Limb (tissue), 2 donors: ENCODE data around the gene DGKG.
A peak's percentile ranks its signal among the peaks of the same experiment; 100 is the strongest.

ENCODE experiments used
- DNase-seq, 2 donors: peaks; one replicate each; pipeline ENCODE4 v3.0.0-alpha.2; 2016; ENCODE audit errors: extremely low spot score in 2 of 2

Gene DGKG

DNA sequence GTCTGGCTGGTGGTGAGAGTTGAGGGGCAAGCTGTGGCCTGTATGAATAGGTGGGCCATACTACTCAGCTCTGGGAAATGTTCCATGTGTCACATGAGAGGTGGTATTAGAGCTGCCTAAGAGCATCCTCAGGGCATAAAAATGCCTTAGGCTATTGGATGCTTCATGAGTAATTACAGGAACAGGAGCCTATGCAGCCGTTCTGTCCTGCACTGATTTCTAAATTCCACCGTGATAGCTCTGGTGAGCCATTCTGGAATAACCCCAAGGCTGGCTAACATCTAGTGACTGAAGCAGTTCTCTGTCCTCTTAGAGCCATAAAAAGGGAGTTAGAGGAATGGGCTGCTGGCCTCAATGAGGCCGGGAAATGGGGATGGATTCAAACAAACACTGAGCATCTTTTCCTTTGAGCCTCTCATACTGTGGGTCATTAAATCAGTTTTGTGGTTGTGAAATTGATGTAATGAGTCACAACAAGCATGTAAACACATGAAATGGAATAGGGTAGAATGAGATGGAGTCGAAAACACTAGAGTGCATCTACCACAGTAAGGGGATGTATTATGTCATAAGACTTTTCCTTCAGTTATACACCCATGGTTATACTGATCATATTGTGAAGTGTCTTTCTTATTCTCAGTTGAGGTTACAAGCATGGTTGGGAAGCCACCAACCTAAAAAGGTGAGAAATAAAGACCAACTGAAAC is 41.0 kb downstream of the DGKG start:
- DNase-seq = no peak

DNA sequence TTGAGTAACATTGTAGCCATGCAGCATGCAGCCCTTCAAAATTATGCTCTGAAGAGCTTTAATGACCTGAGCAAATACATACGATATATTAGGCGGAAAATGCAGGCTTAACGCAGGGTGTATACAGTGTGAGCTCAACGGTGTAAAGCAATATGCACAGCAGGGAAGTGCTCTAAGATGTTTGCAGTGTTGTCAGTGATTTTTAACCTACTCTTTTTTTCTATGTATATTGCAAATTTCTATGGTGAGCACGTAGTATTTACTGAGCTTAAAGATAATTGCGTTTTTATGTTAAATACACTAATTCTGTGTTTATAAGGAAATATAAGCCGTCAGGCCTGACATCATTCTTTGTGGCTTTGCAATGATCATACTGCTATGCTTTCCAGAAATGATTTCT is 42.1 kb downstream of the DGKG start:
- DNase-seq = no peak

DNA sequence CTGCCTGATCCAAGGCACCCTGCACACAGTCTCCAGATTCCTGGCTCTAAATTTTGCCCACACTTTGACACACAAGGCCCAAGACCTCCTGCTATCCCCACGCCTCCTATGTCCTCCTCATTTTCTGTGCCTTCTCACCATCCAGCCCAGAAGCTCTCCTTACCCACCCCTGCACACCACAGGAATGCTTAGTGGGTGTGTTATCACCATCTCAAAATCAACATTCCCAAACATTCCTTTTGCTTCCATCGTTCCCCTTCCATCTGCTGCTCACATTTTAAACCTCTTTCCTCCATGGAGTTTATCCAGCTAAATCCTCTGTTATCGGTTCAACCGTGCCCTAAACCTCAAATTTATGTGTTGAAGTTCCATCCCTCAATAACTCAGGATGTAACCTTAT is 43.9 kb downstream of the DGKG start:
- no peak for DNase-seq

DNA sequence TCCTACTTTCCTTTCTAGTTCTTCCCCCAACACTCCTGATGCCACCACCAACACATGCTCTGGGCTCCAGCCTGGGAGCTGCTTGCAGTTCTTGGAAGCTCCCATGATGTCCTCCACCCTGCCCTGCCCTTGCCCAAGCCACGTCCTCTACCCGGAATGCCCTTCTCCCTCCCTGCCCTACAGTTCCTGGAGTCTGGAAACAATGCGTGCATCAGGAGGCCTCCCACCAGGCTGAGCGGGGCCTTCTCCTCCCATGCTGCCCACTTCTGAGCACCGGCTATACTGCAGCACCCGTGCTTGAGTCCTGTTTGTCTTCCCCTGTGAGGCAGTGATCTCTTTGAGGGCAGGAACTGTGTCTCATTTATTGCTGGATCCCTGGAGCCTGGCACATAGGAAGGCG is 44.6 kb downstream of the DGKG start:
- DNase-seq = no peak

DNA sequence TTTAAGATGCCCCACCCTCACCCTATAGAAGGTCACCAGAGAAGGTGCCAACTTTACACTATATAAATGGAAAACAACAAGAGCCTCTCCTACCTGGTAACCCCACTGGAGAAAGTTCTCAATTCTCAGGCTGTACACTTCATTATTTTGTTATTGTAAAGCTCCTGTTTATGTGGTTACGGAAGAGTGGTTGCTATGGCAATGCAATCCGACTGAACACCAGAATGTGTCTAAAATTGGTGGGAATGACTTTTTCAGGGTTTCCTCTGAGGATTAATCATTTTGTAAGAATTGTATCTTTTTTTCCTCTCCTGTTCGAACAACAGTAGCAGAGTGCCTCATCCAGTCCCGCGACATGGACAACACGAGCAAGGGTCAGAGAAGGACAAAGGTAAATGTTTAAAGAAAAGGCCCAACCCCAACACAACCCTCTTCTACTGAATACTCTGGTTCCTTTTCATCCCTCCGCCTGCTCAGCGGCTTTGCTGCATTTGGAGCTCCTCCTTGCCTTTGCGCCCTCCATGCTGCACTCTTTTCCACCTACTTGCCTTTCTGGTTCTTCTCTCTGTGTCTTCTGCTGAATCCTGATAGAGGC is 45.3 kb downstream of the DGKG start:
- no peak for DNase-seq

DNA sequence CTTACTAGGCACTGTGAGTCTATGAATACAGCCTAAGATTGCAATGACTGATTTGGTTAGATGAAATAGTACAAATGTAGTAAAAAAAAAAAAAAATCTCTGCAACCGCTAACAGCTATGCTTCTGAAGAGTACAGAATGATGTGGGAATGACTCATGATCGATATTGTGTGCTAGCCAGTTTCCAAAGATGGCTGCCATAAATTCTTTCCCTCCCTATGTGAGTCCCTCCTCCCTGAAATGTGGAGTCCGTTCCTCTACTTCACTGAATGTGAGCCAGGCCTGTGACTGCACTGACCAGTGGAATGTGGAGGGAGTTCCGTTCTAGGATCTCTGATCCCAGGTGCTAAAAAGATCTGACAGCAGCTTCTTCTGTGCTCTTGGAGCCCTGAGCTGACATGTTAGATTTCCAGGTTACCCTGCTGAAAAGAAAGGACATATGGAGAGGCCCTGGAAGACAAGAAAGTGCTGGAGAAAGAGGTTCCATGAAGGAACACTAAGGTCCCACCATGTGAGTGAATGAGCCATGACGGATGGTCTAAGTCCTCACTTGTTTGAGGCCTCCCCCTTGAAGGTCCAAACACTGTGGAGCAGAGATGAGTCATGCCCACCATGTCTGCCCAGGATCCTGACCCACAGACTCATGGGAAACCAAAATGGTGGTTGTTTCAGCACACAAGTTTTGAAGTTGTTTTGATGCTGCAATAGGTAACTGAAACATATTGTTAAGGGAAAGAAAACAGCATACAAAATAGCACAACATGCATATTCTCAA is 46.3 kb downstream of the DGKG start:
- no peak for DNase-seq

DNA sequence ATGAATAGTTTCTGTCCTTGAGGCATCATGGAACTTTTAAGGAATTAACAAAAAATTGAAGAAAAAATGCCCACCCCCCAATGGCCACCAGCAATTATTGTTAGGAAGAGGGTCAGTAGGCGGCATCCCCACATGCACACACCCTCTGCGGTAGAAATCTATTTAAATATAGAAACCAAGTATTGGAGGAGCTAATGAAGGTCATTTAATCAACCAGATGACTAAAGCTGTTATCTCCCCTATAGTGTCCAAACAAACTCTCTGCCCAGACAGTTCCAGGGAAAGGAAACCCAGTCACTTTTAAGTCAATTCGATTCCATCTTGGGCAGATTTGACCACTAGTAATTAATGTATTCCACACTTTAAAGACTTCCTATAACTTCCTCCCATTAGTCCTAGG is 47.1 kb downstream of the DGKG start:
- DNase-seq = no peak

DNA sequence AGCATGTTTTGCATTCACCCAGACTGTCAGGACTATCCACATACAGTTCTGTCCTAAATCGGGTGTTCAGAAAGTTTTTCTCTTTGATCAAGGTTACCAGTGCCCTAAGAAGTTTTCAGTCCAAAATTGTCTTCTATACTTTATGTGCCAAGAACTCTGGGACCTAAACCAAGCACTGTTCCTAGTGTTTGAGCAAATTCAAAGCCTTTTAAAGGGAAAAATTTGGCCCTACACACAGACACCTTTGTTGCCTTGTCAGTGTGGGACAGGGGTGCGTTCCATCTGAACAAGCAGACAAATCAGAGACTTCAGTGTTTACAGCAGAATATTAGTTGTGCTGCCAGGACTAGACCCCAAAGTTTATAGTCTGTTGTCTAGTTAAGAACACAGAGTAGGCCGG is 50.6 kb downstream of the DGKG start:
- DNase-seq = no peak

DNA sequence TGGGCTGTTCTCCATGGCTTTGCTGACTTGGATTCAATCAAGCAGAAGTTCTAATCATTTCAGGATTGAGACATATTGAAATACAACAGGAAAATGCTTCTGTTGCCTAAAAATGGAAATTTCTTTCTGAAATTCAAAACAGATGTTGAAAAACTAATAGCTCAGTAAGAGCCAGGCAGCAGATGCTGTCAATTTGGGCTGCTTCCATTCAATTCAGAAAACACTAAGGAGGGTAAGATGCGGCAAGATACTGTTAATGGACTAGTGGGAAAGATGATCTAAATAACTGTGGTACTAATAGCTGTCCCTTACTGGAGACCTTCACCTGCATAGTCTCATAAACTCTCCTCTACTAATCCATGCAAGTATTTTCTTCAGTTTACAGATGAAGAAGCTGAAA is 53.5 kb downstream of the DGKG start:
- DNase-seq = no peak

DNA sequence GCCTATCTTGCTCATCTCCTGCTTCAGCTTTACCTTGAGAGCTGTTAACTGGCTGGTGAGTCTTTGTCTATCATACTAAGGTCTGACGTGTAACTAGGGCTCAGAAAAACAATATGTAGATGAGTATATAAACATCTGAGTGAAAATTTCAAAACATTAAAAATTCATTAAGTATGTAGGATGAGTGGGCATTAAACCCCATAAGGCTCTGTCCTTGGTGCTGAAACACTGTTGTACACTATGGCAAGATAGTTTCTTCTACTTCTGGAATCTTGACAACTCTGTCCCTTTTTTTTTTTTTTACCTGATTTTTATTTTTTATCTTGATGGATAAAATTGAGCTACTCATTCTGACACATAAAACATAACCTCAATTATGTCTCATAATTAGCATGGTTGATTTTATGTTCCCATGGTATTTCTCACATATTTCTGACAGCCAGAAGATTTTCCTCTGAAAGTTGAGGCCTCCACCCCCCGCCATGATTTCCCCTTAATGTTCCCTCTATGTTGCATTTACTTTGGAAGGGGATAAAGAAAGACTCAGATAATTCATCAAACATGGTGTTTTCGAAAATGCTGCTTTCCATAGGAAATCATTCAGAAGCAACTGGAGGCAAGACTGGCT is 54.3 kb downstream of the DGKG start:
- peak in 1 of 2 donors; percentile 53 for DNase-seq

DNA sequence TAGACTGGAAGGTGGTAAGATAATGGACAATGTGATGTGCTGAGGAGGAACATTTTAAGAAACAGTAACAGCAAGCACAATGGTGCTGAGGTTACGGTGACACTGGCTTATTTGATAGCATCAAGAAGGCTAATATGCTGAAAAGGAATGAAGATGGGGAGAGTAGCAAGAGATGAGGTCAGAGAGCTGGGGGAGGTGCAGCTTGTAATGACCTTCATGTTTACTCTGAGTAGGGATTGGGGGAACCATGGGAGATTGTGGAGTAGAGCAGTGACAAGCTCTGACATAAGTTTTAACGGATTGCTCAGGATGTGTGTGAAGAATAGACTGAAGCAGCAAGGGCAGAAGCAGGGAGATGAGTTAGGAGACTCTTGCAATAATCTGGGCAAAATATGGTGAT is 56.7 kb downstream of the DGKG start:
- no peak for DNase-seq

DNA sequence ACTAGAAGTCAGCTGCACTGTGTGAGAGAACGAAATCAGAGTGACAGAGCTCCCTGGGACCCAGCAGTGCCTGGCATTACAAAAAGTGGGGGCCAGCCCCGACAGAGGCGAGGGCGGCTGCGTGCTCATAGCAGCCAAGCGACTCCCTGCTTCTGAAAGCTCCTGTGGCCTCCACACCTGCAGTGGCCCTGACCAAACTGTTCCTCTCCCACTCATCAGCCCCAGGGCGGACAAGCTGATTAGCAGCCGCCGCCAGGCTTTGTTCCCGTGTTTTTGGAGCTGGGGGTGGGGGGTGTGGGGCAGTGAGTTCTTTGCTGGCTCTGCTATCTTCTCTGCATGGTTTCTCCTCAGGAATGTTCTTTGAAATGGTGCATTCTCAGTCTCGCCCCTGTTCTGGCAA is 58.1 kb downstream of the DGKG start:
- DNase-seq = no peak

DNA sequence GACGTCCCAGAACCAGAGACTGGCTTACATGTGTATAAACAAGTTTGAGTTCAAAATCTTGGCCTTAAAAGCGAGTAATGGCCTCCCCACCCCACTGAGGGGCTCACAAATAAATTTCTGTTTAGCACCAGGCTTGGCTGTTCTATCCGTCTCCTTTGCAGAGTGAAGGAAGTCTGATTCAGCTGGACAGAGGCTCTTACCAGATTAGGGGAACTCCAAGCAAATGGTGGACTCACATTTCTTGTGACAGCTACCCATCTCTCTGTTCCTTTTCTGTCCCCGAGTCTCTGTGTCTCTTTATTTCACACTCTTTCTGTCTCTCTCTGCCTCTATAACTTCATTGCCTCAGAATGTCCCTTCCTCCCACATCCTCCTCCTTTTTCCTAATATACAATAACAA is 62.7 kb downstream of the DGKG start:
- DNase-seq = no peak

DNA sequence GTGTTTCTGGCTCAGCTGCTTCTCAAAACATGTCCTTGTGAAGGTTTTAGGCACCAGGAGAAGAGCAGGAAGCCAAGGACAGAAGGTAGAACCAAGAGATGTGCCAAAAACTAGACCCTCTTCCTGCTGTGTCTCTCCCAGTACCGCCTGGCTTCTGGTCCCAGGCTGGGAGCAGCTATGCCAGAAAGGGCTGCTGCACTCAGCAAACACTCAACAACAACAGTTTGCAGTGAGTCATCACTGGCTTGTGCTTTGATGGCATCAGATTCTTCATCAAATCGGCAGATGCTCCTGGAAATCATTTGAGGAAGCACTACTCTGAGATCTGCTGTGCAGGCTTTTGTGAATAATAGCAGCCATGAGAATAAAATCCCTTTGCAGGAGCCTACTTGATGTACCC is 63.2 kb downstream of the DGKG start:
- no peak for DNase-seq

DNA sequence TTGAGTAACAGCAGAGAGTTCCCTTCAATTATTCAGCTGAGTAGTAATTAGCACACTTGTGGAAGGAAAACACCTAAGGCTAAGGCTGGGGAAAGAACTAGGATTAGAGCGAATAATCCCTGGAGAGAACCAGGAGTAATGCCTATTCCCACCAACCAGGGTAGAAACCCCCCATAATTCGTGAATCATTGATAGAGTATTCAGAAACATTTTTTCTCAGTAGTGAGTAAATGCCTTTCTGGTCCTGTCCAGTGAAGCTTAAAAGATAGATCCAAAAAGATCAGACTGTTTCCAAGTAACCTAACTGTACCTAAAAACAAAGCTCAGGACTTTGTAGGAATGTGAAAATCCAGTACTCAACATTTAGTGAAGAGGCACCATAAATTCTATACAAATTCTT is 71.2 kb downstream of the DGKG start:
- DNase-seq = no peak

DNA sequence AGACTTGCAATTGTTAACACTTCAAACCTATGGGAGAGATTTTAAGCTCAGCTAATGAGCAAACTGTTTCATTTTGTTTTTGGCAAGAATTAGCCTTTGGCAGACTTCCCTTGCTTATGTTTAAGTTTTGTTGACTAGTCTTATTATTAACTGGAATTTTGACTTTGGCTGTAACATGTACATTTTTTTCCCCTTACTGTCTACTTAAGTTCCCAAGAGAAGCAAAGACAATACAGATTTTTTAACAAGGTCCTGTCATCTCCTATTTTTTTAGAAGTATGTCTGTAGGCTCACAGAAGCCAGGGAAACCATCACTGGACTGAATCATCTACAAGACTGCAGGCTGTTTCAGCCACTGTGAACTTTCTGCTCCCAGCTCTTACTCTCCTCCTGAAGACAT is 74.3 kb downstream of the DGKG start:
- DNase-seq = no peak

DNA sequence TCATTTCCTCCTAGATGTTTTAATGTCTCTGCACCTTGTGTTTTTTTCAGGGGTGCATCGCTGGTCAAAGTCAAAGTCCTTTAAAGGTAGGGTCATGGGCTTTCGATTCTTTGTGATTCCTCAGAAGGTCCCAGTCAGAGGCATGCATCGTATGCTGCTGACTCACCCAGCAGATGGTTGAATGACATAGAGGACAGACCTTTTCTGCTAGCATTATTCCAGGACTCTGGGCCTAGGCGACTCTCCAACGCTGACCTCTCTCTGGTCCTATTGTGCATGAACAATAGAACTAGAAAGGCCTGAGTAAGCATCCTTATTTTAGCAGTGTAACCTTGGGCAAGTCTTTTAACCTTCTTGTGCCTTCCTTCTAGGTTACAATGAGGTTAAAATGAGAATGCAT is 75.9 kb downstream of the DGKG start:
- DNase-seq = no peak

DNA sequence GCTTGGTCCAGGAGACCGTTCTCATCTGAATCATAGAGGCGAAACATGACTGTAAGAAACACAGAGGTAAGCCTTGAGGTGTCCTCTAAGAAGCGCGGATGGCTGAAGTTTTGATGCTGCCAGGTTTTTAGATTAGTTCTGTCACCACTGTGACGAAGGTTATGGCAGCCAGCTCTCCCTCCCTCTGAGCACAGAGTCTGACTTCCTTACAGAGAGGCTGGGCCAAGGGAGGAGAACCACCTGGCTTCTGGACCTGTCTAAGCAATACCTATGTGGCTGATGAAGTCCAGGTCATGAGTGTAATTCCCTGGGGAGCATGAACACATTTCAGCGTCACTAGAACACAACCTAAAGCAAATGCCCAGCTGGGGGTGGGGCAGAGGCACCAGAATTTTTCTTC is 77.4 kb downstream of the DGKG start:
- DNase-seq = no peak

DNA sequence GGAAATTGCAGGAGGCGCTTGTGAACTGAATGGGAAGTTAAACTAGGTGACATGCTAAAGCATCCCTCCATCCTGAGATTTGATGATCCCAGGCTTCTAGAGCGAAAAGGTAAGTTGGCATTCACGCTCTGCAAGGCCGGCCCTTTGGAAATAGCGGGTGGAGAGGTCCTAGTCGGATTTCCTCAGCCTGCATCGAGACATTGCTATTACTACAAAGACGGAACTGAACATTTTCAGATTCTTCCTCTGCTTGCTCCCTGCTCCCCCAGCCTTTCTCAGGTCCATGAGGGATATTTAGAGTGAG is 77.7 kb downstream of the DGKG start:
- DNase-seq = no peak

DNA sequence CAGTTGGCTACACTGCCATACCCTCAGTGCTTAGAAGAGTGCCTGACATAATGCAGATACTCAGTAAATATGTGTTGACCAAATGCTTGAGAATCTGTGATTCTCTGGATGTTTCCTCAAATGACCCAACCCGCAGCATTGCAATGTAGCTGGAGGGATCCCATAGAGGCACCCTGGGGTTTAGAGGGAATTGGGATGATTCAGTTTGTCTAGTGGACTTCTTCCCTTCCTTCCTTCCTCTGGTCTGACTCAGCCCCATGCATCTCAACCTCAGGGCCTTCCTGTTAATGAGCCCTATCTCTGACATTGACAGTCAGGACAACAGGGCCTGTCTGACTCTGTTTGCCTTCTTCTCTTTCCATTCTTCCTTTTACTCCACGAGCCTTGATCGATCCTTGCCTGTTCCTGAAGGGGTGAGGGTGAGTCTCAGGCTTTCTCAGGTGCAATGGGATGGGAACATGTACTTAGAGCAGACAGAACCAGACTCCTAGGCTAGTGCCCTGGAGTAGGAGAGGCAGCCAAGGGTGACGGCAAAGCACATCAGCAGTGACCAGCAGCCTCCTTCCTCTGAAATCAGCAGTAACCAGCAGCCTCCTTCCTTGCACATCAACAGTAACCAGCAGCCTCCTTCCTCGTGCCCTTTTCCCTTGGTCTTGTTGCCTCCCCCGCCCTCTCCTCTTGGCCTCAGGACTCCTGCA is 78.2 kb downstream of the DGKG start:
- DNase-seq = no peak

DNA sequence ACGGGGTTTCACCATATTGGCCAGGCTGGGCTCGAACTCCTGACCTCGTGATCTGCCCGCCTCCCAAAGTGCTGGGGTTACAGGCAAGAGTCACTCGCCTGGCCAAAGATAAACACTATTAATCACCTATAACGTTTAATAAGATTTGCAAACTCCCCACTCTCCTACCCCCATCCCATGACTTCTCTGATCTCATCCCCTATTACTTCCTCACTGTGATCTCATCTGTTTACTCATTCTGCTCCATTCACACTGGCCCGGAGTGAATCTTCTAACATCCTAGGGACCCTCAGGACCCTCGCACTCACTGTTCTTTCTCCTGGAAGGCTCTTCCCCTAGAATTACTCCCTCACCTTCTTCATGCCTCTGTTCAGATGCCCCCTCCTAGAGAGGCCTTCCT is 78.9 kb downstream of the DGKG start:
- DNase-seq = no peak

DNA sequence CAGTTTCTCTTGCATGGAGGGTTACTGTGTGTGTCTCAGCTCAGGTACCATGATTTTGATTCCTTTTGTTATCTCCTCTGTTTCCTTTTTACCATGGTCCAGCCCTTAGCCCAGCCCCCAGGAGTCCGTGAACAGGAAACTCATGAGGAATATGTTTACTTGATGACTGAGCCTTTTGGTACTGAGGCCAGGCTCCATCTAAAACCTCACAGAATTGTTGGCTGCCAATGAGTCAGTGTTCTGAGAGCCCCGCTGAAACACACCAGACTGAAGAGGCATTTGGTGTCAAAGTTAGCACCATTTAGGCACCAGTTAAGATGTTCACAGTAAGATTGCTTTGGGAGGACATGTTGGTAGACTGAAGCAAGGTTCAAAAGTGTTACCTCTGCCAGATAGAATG is 80.9 kb downstream of the DGKG start:
- no peak for DNase-seq
